ENCODE measurements around the gene EREG. TPM values are rescaled to one million over a fixed set of nuclear protein-coding genes. Genes with fewer than 3 reads are reported as not detected.

The EREG gene
- total and polyA plus RNA-seq, 9 of the 15 experiments (the other 6 are each of a cell fraction or from before 2014, with no cell fraction given): 0.97 to 7.3 (median 2.5) TPM

DNA sequence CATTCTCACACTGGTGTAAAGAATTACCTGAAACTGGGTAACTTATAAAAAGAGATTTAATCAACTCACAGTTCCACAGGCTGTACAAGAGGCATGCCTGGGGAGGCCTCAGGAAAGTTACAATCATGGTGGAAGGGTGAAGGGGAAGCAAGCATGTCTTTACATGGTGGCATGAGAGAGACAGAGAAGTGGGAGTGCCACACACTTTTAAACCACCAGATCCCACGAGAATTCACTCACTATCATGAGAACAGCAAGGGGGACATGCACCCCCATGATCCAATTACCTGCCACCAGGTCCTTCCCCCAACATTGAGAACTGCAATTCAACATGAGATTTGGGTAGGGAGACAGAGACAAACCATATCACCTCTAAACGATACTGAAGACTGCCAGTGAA lies 33.7 kb upstream of the EREG start (continued):
- no peak for TF ChIP-seq ARHGAP35 (IDR thresholded peaks at IDR 0.05; ENCODE audit: partially characterized antibody)
- no peak for TF ChIP-seq ATF7 (IDR thresholded peaks at IDR 0.05)
- TF ChIP-seq ZNF354B (CRISPR knock-in tag; IDR thresholded peaks at IDR 0.05): no peak
- no peak for TF ChIP-seq HDAC6 (IDR thresholded peaks at IDR 0.05; ENCODE audit: low read depth, low read length)
- no peak for TF ChIP-seq FOXK2 (conservative IDR thresholded peaks at IDR 0.05 in 1 of 2, IDR thresholded peaks at IDR 0.05 in 1 of 2; ENCODE audit: low read depth in 2 of 2)
- TF ChIP-seq, protein P1, sequence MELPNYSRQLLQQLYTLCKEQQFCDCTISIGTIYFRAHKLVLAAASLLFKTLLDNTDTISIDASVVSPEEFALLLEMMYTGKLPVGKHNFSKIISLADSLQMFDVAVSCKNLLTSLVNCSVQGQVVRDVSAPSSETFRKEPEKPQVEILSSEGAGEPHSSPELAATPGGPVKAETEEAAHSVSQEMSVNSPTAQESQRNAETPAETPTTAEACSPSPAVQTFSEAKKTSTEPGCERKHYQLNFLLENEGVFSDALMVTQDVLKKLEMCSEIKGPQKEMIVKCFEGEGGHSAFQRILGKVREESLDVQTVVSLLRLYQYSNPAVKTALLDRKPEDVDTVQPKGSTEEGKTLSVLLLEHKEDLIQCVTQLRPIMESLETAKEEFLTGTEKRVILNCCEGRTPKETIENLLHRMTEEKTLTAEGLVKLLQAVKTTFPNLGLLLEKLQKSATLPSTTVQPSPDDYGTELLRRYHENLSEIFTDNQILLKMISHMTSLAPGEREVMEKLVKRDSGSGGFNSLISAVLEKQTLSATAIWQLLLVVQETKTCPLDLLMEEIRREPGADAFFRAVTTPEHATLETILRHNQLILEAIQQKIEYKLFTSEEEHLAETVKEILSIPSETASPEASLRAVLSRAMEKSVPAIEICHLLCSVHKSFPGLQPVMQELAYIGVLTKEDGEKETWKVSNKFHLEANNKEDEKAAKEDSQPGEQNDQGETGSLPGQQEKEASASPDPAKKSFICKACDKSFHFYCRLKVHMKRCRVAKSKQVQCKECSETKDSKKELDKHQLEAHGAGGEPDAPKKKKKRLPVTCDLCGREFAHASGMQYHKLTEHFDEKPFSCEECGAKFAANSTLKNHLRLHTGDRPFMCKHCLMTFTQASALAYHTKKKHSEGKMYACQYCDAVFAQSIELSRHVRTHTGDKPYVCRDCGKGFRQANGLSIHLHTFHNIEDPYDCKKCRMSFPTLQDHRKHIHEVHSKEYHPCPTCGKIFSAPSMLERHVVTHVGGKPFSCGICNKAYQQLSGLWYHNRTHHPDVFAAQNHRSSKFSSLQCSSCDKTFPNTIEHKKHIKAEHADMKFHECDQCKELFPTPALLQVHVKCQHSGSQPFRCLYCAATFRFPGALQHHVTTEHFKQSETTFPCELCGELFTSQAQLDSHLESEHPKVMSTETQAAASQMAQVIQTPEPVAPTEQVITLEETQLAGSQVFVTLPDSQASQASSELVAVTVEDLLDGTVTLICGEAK (IDR thresholded peaks at IDR 0.05): no peak
- TF ChIP-seq, protein P1 (CRISPR knock-in tag; IDR thresholded peaks at IDR 0.05): no peak
- TF ChIP-seq FIP1L1 (IDR thresholded peaks at IDR 0.05; ENCODE audit: low read depth, low read length, poor library complexity, severe bottlenecking): no peak
- TF ChIP-seq MED1 (CRISPR knock-in tag; IDR thresholded peaks at IDR 0.05; ENCODE audit: borderline replicate concordance): no peak
- no peak; the same call in 1 of the 2 replicates for TF ChIP-seq RB1 (IDR thresholded peaks at IDR 0.05; ENCODE audit: low read depth)
- no peak for TF ChIP-seq CBX2 (IDR thresholded peaks at IDR 0.05; ENCODE audit: insufficient read depth, low read length, poor library complexity, severe bottlenecking)
- TF ChIP-seq FOXK1 (CRISPR knock-in tag; IDR thresholded peaks at IDR 0.05; ENCODE audit: borderline replicate concordance): no peak
- TF ChIP-seq ETV5 (CRISPR knock-in tag; IDR thresholded peaks at IDR 0.05; ENCODE audit: low read depth): no peak
- no peak for TF ChIP-seq ZNF274 (IDR thresholded peaks at IDR 0.05; ENCODE audit: borderline replicate concordance, low read depth, low read length)
- TF ChIP-seq POU5F1 (IDR thresholded peaks at IDR 0.05; ENCODE audit: borderline replicate concordance, low read depth, low read length, partially characterized antibody): no peak
- TF ChIP-seq, protein P2, sequence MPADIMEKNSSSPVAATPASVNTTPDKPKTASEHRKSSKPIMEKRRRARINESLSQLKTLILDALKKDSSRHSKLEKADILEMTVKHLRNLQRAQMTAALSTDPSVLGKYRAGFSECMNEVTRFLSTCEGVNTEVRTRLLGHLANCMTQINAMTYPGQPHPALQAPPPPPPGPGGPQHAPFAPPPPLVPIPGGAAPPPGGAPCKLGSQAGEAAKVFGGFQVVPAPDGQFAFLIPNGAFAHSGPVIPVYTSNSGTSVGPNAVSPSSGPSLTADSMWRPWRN (IDR thresholded peaks at IDR 0.05; ENCODE audit: low read depth): no peak
- TF ChIP-seq PURB (CRISPR knock-in tag; IDR thresholded peaks at IDR 0.05; ENCODE audit: low read depth): no peak
- TF ChIP-seq, protein P3, sequence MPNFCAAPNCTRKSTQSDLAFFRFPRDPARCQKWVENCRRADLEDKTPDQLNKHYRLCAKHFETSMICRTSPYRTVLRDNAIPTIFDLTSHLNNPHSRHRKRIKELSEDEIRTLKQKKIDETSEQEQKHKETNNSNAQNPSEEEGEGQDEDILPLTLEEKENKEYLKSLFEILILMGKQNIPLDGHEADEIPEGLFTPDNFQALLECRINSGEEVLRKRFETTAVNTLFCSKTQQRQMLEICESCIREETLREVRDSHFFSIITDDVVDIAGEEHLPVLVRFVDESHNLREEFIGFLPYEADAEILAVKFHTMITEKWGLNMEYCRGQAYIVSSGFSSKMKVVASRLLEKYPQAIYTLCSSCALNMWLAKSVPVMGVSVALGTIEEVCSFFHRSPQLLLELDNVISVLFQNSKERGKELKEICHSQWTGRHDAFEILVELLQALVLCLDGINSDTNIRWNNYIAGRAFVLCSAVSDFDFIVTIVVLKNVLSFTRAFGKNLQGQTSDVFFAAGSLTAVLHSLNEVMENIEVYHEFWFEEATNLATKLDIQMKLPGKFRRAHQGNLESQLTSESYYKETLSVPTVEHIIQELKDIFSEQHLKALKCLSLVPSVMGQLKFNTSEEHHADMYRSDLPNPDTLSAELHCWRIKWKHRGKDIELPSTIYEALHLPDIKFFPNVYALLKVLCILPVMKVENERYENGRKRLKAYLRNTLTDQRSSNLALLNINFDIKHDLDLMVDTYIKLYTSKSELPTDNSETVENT (CRISPR knock-in tag; IDR thresholded peaks at IDR 0.05): no peak

Data from K562 (cell line).